HPDE6-E6E7 (cell line): Measurements from ENCODE around the gene ITGB7.

Experiments
- DNase-seq: peaks from one replicate; pipeline ENCODE4 v3.0.0; 2011; ENCODE audit warnings: missing footprints; ENCODE audit errors: extremely low spot score

The ITGB7 gene

GRCh38 chr12:53207042-53207441, at the start of gene ITGB7:
TSS of gene ITGB7 (minus strand) at chr12:53207251. CDS start at chr12:53200443, 6,808 bp downstream.
- DNase-seq = no peak

GRCh38 chr12:53255996-53256395, 48.9 kb upstream of the ITGB7 start:
- DNase-seq = no peak

GRCh38 chr12:53254816-53255545, 47.9 kb upstream of the ITGB7 start:
- no peak for DNase-seq

GRCh38 chr12:53253298-53253697, 46.2 kb upstream of the ITGB7 start:
- DNase-seq = no peak

GRCh38 chr12:53252349-53252916, 45.4 kb upstream of the ITGB7 start:
- DNase-seq = peak; percentile 61

- DNase-seq = peak; percentile 66
Measured at GRCh38 chr12:53251477-53252348, 44.7 kb upstream of the ITGB7 start.

GRCh38 chr12:53245286-53245685, 38.2 kb upstream of the ITGB7 start:
- DNase-seq = no peak

GRCh38 chr12:53244337-53244736, 37.3 kb upstream of the ITGB7 start:
- no peak for DNase-seq

- DNase-seq = no peak
Measured at GRCh38 chr12:53241623-53242412, 34.8 kb upstream of the ITGB7 start.

- no peak for DNase-seq
Measured at GRCh38 chr12:53239643-53240258, 32.7 kb upstream of the ITGB7 start.

- DNase-seq = no peak
Measured at GRCh38 chr12:53236443-53237111, 29.5 kb upstream of the ITGB7 start.

GRCh38 chr12:53235742-53236442, 28.8 kb upstream of the ITGB7 start:
- DNase-seq = no peak

GRCh38 chr12:53235164-53235563, 28.1 kb upstream of the ITGB7 start:
- no peak for DNase-seq

- DNase-seq = no peak
Measured at GRCh38 chr12:53234271-53234914, 27.3 kb upstream of the ITGB7 start.

- DNase-seq = no peak
Measured at GRCh38 chr12:53233671-53234121, 26.6 kb upstream of the ITGB7 start.

- peak; percentile 79 for DNase-seq
Measured at GRCh38 chr12:53232646-53233461, 25.8 kb upstream of the ITGB7 start.

- DNase-seq = peak; percentile 66
Measured at GRCh38 chr12:53231921-53232645, 25.0 kb upstream of the ITGB7 start, which contains the start of gene RARG. TSS of gene RARG (minus strand) at chr12:53232209. CDS start at chr12:53227545, 4,664 bp downstream.

- no peak for DNase-seq
Measured at GRCh38 chr12:53231671-53231920, 24.5 kb upstream of the ITGB7 start.
